Measurements from ENCODE around the gene SYDE1. TPM values are rescaled to one million over a fixed set of nuclear protein-coding genes. Genes with fewer than 3 reads are reported as not detected.

Gene SYDE1
- total RNA-seq, 1 experiment from 2014 or later = 47.7 TPM

- no peak overlapping the region for H3K4me3 ChIP-seq (ENCODE audit: low read depth in 2 of 2, low read length in 2 of 2)
- H3K4me1 ChIP-seq (ENCODE audit: control insufficient read depth, insufficient read depth, low read length) = peaks cover 9% of the 10 kb centered on the region
- CTCF ChIA-PET = no interaction called here
- H3K27me3 ChIP-seq (ENCODE audit: control insufficient read depth, insufficient read depth, low read length) = no peaks in the 10 kb centered on the region
- POLR2A ChIA-PET = no interaction called here
- BruUV-seq (replicated peaks) = no TSS peak
- intact Hi-C loops (cut with micrococcal nuclease; ENCODE audit: unreplicated experiment) = no loop called here
- no peak overlapping the region for H3K27ac ChIP-seq (ENCODE audit: low read length)
- ATAC-seq = no peak
- in situ Hi-C loops (cut with HindIII; ENCODE audit: low pct_unique_long_range_greater_than_20kb, low sequenced_read_pairs) = no loop called here
- no peaks in the 10 kb centered on the region for H3K36me3 ChIP-seq (ENCODE audit: control insufficient read depth, insufficient read depth, low read length)
- peaks cover 4% of the 10 kb centered on the region; the same call in 1 of the 2 replicates for H3K9me3 ChIP-seq (ENCODE audit: control insufficient read depth, insufficient read depth, low read depth, low read length)
- TF ChIP-seq TCF7L2 (IDR thresholded peaks at IDR 0.05; ENCODE audit: low read depth, low read length) = no peak
- no peak for TF ChIP-seq CTCF (IDR thresholded peaks at IDR 0.05)
- TF ChIP-seq, protein P1, sequence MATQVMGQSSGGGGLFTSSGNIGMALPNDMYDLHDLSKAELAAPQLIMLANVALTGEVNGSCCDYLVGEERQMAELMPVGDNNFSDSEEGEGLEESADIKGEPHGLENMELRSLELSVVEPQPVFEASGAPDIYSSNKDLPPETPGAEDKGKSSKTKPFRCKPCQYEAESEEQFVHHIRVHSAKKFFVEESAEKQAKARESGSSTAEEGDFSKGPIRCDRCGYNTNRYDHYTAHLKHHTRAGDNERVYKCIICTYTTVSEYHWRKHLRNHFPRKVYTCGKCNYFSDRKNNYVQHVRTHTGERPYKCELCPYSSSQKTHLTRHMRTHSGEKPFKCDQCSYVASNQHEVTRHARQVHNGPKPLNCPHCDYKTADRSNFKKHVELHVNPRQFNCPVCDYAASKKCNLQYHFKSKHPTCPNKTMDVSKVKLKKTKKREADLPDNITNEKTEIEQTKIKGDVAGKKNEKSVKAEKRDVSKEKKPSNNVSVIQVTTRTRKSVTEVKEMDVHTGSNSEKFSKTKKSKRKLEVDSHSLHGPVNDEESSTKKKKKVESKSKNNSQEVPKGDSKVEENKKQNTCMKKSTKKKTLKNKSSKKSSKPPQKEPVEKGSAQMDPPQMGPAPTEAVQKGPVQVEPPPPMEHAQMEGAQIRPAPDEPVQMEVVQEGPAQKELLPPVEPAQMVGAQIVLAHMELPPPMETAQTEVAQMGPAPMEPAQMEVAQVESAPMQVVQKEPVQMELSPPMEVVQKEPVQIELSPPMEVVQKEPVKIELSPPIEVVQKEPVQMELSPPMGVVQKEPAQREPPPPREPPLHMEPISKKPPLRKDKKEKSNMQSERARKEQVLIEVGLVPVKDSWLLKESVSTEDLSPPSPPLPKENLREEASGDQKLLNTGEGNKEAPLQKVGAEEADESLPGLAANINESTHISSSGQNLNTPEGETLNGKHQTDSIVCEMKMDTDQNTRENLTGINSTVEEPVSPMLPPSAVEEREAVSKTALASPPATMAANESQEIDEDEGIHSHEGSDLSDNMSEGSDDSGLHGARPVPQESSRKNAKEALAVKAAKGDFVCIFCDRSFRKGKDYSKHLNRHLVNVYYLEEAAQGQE (IDR thresholded peaks at IDR 0.05; ENCODE audit: insufficient read depth in 1 of 2, low read depth in 2 of 2, low read length in 1 of 2) = no peak
- TF ChIP-seq SIN3A (IDR thresholded peaks at IDR 0.05; ENCODE audit: borderline replicate concordance, insufficient read depth, low read depth, low read length) = no peak
- TF ChIP-seq POLR2AphosphoS5 (IDR thresholded peaks at IDR 0.05; ENCODE audit: low read depth, low read length) = no peak
- DNase-seq (ENCODE audit: low read depth, low spot score) = no peak
Observed at GRCh38 chr19:15104003-15104402, 3.2 kb upstream of the SYDE1 start.

- CTCF ChIA-PET = no interaction called here
- Histone ChIP-seq H3K36me3 (ENCODE audit: control insufficient read depth, insufficient read depth, low read length) (no peaks in the 10 kb centered on the region), H3K4me1 (ENCODE audit: control insufficient read depth, insufficient read depth, low read length) (peaks cover 9% of the 10 kb centered on the region), H3K27me3 (ENCODE audit: control insufficient read depth, insufficient read depth, low read length) (no peaks in the 10 kb centered on the region), H3K4me3 (ENCODE audit: low read depth in 2 of 2, low read length in 2 of 2) (no peak overlapping the region), H3K27ac (ENCODE audit: low read length) (no peak overlapping the region), H3K9me3 (ENCODE audit: control insufficient read depth, insufficient read depth, low read depth, low read length) (peaks cover 4% of the 10 kb centered on the region; the same call in 1 of the 2 replicates)
- in situ Hi-C loops (cut with HindIII; ENCODE audit: low pct_unique_long_range_greater_than_20kb, low sequenced_read_pairs) = no loop called here
- DNase-seq (ENCODE audit: low read depth, low spot score) = no peak
- POLR2A ChIA-PET = no interaction called here
- no peak for TF ChIP-seq POLR2AphosphoS5 (IDR thresholded peaks at IDR 0.05; ENCODE audit: low read depth, low read length)
- TF ChIP-seq TCF7L2 (IDR thresholded peaks at IDR 0.05; ENCODE audit: low read depth, low read length) = no peak
- TF ChIP-seq SIN3A (IDR thresholded peaks at IDR 0.05; ENCODE audit: borderline replicate concordance, insufficient read depth, low read depth, low read length) = no peak
- TF ChIP-seq CTCF (IDR thresholded peaks at IDR 0.05) = no peak
- TF ChIP-seq, protein P1 (IDR thresholded peaks at IDR 0.05; ENCODE audit: insufficient read depth in 1 of 2, low read depth in 2 of 2, low read length in 1 of 2) = no peak
- BruUV-seq (replicated peaks) = no TSS peak
- intact Hi-C loops (cut with micrococcal nuclease; ENCODE audit: unreplicated experiment) = no loop called here
- ATAC-seq = no peak
Observed at GRCh38 chr19:15104411-15104810, 2.8 kb upstream of the SYDE1 start.
